Transverse colon (tissue), 4 donors: ENCODE results near the gene COL23A1.

Experiments used
- CTCF ChIP-seq, 5 experiments: fragments of 200-600 bp in 3 of 5; fragments of 450-650 bp in 2 of 5; sonication (generic) in 3 of 5; IDR thresholded peaks; 1 replicate in 2 of 5; 2 replicates in 3 of 5; pipeline ENCODE4 v1.5.1; 2016 to 2017; ENCODE audit warnings: antibody characterized with exemption in 5 of 5, inconsistent platforms in 3 of 5, mild to moderate bottlenecking in 2 of 5, moderate library complexity in 1 of 5
- POLR2A ChIP-seq: fragments of 450-650 bp; IDR thresholded peaks from one replicate; pipeline ENCODE4 v1.6.1; 2016; ENCODE audit warnings: antibody characterized with exemption, mild to moderate bottlenecking, moderate library complexity
- POLR2AphosphoS5 ChIP-seq, 3 donors: sonication (generic); formaldehyde crosslinking; IDR thresholded peaks; one replicate each; pipeline ENCODE4 v1.6.1; 2016; ENCODE audit warnings: antibody characterized with exemption in 3 of 3

- TF ChIP-seq POLR2A = no peak
- TF ChIP-seq CTCF (IDR thresholded peaks at IDR 0.05) = no peak
- TF ChIP-seq POLR2AphosphoS5 (IDR thresholded peaks at IDR 0.05) = no peak
These were observed 15.6 kb upstream of the COL23A1 start for GRCh38 chr5:178605788-178606187.
